ENCODE data around the gene CTNNA1. TPM values are rescaled to one million over a fixed set of nuclear protein-coding genes. Genes with fewer than 3 reads are reported as not detected.

CTNNA1 gene
- total and polyA plus RNA-seq, 2 donors (not counting 3 experiments of a cell fraction or from before 2014, with no cell fraction given) = 156 to 394 TPM

- Histone ChIP-seq H3K4me2 (ENCODE audit: insufficient read depth, low read length) (no peak overlapping the region), H3K27me3 (ENCODE audit: control insufficient read depth in 2 of 2, insufficient read depth in 2 of 2, low read length in 2 of 2) (no peaks in the 10 kb centered on the region), H3K27ac (ENCODE audit: insufficient read depth, low read depth, low read length) (no peak overlapping the region), H3K4me3 (replicated peaks in 1 of 3; ENCODE audit: insufficient read depth in 1 of 3, low read depth in 1 of 3, low read length in 3 of 3) (no peak overlapping the region), H4K20me1 (replicated peaks; ENCODE audit: control insufficient read depth, extremely low read depth, insufficient read depth, low read length) (no peaks in the 10 kb centered on the region), H3K9ac (replicated peaks; ENCODE audit: extremely low read depth, insufficient read depth, low read length) (no peak overlapping the region), H3K9me1 (replicated peaks; ENCODE audit: control insufficient read depth, extremely low read depth, insufficient read depth, low read length) (no peaks in the 10 kb centered on the region), H3K79me2 (ENCODE audit: control insufficient read depth, insufficient read depth, low read length) (no peaks in the 10 kb centered on the region), H3K4me1 (ENCODE audit: control insufficient read depth, extremely low read depth, insufficient read depth, low read length) (no peaks in the 10 kb centered on the region), H2AFZ (ENCODE audit: low read depth, low read length) (no peak overlapping the region), H3K36me3 (ENCODE audit: control insufficient read depth in 2 of 2, extremely low read depth in 1 of 2, insufficient read depth in 2 of 2, low read length in 2 of 2) (no peaks in the 10 kb centered on the region), H3K9me3 (replicated peaks; ENCODE audit: control insufficient read depth, insufficient read depth, low read length) (no peaks in the 10 kb centered on the region)
- intact Hi-C loops (cut with micrococcal nuclease) (no loop called here), dilution Hi-C loops (cut with MboI; ENCODE audit: extremely low pct_ligation_motif_present, low sequenced_read_pairs) (no loop called here)
- FAIRE-seq (no peak), DNase-seq (ENCODE audit: low read depth, low spot score) (no peak)
- TF ChIP-seq POLR2AphosphoS5 (IDR thresholded peaks at IDR 0.05; ENCODE audit: insufficient read depth, low read depth, low read length) (no peak), GATA2 (IDR thresholded peaks at IDR 0.05; ENCODE audit: insufficient read depth, insufficient read length, low read depth, low read length) (no peak), EZH2 (IDR thresholded peaks at IDR 0.05; ENCODE audit: borderline replicate concordance, low read depth, low read length, severe bottlenecking) (no peak), CTCF (IDR thresholded peaks at IDR 0.05; ENCODE audit: extremely low read depth in 1 of 2, insufficient read depth in 1 of 2, low read depth in 1 of 2, low read length in 2 of 2) (no peak), MAX (IDR thresholded peaks at IDR 0.05; ENCODE audit: insufficient read depth, insufficient read length) (no peak), FOS (IDR thresholded peaks at IDR 0.05; ENCODE audit: borderline replicate concordance, insufficient read depth, low read length) (no peak), MYC (IDR thresholded peaks at IDR 0.05; ENCODE audit: low read depth, low read length) (no peak), JUN (IDR thresholded peaks at IDR 0.05; ENCODE audit: borderline replicate concordance, insufficient read depth, insufficient read length, low read depth) (no peak), POLR2A (IDR thresholded peaks at IDR 0.05; ENCODE audit: low read depth, low read length) (no peak)
- CTCF ChIA-PET = interaction anchor here (1.4 kb wide), 1 partner anchor 46 kb away, joined by 3 read pairs; no protein-coding TSS in a partner anchor
- BruUV-seq (replicated peaks) = no TSS peak
- POLR2A ChIA-PET = no interaction called here
Observed at GRCh38 chr5:138743484-138743883, 9.7 kb upstream of the CTNNA1 start.

All from endothelial cell of umbilical vein (primary cell).